Glutamatergic neuron (in vitro differentiated cells): Measurements from ENCODE around the gene POU2AF2. TPM values are rescaled to one million over a fixed set of nuclear protein-coding genes. Genes with fewer than 3 reads are reported as not detected.

Experiments
- DNase-seq: peaks from one replicate; pipeline ENCODE4 v3.0.0; 2022
- H3K27ac Mint-ChIP-seq: one replicate; pipeline ENCODE4 v1.8.0; 2020; ENCODE audit warnings: mild to moderate bottlenecking, mixed read lengths, inconsistent platforms; ENCODE audit not compliant: unreplicated experiment
- H3K27me3 Mint-ChIP-seq: one replicate; pipeline ENCODE4 v1.8.0; 2020; ENCODE audit warnings: mild to moderate bottlenecking, moderate library complexity, mixed read lengths, inconsistent platforms; ENCODE audit not compliant: unreplicated experiment
- H3K36me3 Mint-ChIP-seq: one replicate; pipeline ENCODE4 v1.8.0; 2020; ENCODE audit warnings: mild to moderate bottlenecking, mixed read lengths, inconsistent platforms; ENCODE audit not compliant: unreplicated experiment
- H3K4me1 Mint-ChIP-seq: one replicate; pipeline ENCODE4 v1.8.0; 2020; ENCODE audit warnings: mild to moderate bottlenecking, low read depth, mixed read lengths, inconsistent platforms; ENCODE audit not compliant: unreplicated experiment
- H3K4me3 Mint-ChIP-seq: one replicate; pipeline ENCODE4 v1.8.0; 2020; ENCODE audit warnings: mild to moderate bottlenecking, mixed read lengths, inconsistent platforms; ENCODE audit not compliant: unreplicated experiment
- H3K9me3 Mint-ChIP-seq: one replicate; pipeline ENCODE4 v1.8.0; 2020; ENCODE audit warnings: mild to moderate bottlenecking, moderate library complexity, mixed read lengths, inconsistent platforms; ENCODE audit not compliant: unreplicated experiment
- long read RNA-seq: library from polyadenylated mRNA; unstranded; transcript quantifications from one replicate; pipeline ENCODE4 v2.0.0, GENCODE V29; 2020; ENCODE audit not compliant: unreplicated experiment
- total RNA-seq: library from RNA; stranded (reverse); fragmentation: NEBNext Ultra II Directional; extraction: Animal tissue kit (Norgen Biotek cat#: 25700); gene quantifications from one replicate; pipeline ENCODE4 v1.2.1, GENCODE V29; 2021; ENCODE audit not compliant: unreplicated experiment
- TF ChIP-seq, protein P1 (sequence below): fragments of 200-600 bp; sonication (generic); IDR thresholded peaks from one replicate; pipeline ENCODE4 v1.5.0; 2021; ENCODE audit not compliant: partially characterized antibody, unreplicated experiment

Gene POU2AF2, protein sequence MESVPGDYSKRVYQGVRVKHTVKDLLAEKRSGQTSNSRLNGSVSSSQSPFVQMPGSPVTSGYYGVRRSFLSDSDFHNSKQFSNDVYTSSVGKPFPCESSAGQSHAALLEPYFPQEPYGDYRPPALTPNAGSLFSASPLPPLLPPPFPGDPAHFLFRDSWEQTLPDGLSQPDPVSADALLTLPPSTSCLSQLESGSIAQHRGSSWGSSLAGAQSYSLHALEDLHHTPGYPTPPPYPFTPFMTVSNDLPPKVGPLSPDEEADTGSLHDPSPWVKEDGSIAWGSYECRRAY
- not detected for total RNA-seq
- long read RNA-seq, partial matches to known transcripts, result 0 of 1 reads
- long read RNA-seq, other reads (novel, unspliced or antisense), result 1 of 1 reads

- DNase-seq, result no peak
- H3K27ac Mint-ChIP-seq, result no peak within 1 kb of the TSS
- H3K27me3 Mint-ChIP-seq, result no peaks in the 10 kb centered on the region
- TF ChIP-seq, protein P1, sequence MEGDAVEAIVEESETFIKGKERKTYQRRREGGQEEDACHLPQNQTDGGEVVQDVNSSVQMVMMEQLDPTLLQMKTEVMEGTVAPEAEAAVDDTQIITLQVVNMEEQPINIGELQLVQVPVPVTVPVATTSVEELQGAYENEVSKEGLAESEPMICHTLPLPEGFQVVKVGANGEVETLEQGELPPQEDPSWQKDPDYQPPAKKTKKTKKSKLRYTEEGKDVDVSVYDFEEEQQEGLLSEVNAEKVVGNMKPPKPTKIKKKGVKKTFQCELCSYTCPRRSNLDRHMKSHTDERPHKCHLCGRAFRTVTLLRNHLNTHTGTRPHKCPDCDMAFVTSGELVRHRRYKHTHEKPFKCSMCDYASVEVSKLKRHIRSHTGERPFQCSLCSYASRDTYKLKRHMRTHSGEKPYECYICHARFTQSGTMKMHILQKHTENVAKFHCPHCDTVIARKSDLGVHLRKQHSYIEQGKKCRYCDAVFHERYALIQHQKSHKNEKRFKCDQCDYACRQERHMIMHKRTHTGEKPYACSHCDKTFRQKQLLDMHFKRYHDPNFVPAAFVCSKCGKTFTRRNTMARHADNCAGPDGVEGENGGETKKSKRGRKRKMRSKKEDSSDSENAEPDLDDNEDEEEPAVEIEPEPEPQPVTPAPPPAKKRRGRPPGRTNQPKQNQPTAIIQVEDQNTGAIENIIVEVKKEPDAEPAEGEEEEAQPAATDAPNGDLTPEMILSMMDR, result no peak
- no peaks in the 10 kb centered on the region for H3K4me1 Mint-ChIP-seq
- no peak within 1 kb of the TSS for H3K4me3 Mint-ChIP-seq
- no peaks in the 10 kb centered on the region for H3K9me3 Mint-ChIP-seq
- H3K36me3 Mint-ChIP-seq, result no peaks in the 10 kb centered on the region
Observed at GRCh38 chr11:111245425-111245824, at the start of gene POU2AF2. TSS of gene POU2AF2 (plus strand) at chr11:111245725. CDS start at chr11:111245854, 129 bp downstream.

- no peak overlapping the region for H3K4me3 Mint-ChIP-seq
- TF ChIP-seq, protein P1, result no peak
- H3K9me3 Mint-ChIP-seq, result no peaks in the 10 kb centered on the region
- H3K27ac Mint-ChIP-seq, result no peak overlapping the region
- H3K4me1 Mint-ChIP-seq, result peaks cover 5% of the 10 kb centered on the region
- DNase-seq, result no peak
- H3K36me3 Mint-ChIP-seq, result peaks cover 5% of the 10 kb centered on the region
- H3K27me3 Mint-ChIP-seq, result no peaks in the 10 kb centered on the region
Observed at GRCh38 chr11:111200010-111200534, 45.5 kb upstream of the POU2AF2 start.

DNA sequence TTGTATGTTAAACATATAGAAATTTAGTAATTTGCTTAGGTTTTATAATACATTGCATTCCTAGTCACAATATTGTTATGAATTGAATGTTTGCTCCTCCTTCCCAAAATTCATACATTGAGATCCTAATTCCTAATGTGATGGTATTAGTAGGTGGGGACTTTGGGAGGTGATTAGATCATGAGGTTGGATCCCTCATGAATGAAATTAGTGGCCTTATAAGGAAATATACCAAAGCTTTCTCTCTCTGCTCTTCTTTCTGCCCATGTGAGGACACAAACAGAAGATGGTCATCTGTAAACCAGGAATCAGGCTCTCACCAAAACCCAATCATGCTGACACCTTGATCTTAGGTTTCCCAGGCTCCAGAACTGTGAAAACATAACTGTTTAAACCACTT is 41.3 kb upstream of the POU2AF2 start:
- H3K27ac Mint-ChIP-seq, result no peak overlapping the region
- no peak overlapping the region for H3K4me3 Mint-ChIP-seq
- no peaks in the 10 kb centered on the region for H3K27me3 Mint-ChIP-seq
- H3K4me1 Mint-ChIP-seq, result no peaks in the 10 kb centered on the region
- H3K36me3 Mint-ChIP-seq, result no peaks in the 10 kb centered on the region
- H3K9me3 Mint-ChIP-seq, result no peaks in the 10 kb centered on the region
- DNase-seq, result no peak
- TF ChIP-seq, protein P1, result no peak

GRCh38 chr11:111205632-111206385 is 39.7 kb upstream of the POU2AF2 start:
- no peak overlapping the region for H3K4me3 Mint-ChIP-seq
- no peaks in the 10 kb centered on the region for H3K27me3 Mint-ChIP-seq
- H3K27ac Mint-ChIP-seq, result no peak overlapping the region
- TF ChIP-seq, protein P1, result no peak
- H3K9me3 Mint-ChIP-seq, result no peaks in the 10 kb centered on the region
- no peak for DNase-seq
- H3K4me1 Mint-ChIP-seq, result no peaks in the 10 kb centered on the region
- H3K36me3 Mint-ChIP-seq, result no peaks in the 10 kb centered on the region

GRCh38 chr11:111206472-111206871 is 39.1 kb upstream of the POU2AF2 start:
- DNase-seq, result no peak
- Mint-ChIP-seq H3K4me3 (no peak overlapping the region), H3K4me1 (no peaks in the 10 kb centered on the region), H3K9me3 (no peaks in the 10 kb centered on the region), H3K36me3 (no peaks in the 10 kb centered on the region), H3K27ac (no peak overlapping the region), H3K27me3 (no peaks in the 10 kb centered on the region)
- TF ChIP-seq, protein P1, result no peak
